Esophagus muscularis mucosa (tissue), 2 donors: Measurements from ENCODE around the gene ACVR2B.

Source experiments
- POLR2A ChIP-seq: fragments of 450-650 bp; IDR thresholded peaks from one replicate; pipeline ENCODE4 v1.6.1; 2017; ENCODE audit warnings: antibody characterized with exemption, moderate library complexity, mild to moderate bottlenecking, low read depth
- POLR2AphosphoS5 ChIP-seq, 2 donors: sonication (generic); formaldehyde crosslinking; IDR thresholded peaks; one replicate each; pipeline ENCODE4 v1.6.1; 2017; ENCODE audit warnings: antibody characterized with exemption in 2 of 2

GRCh38 chr3:38536671-38537070 is 83.0 kb downstream of the ACVR2B start:
- no peak for TF ChIP-seq POLR2A
- no peak for TF ChIP-seq POLR2AphosphoS5 (IDR thresholded peaks at IDR 0.05)
